Adrenal gland (tissue), 12 donors: Measurements from ENCODE around the gene HPN. TPM values are rescaled to one million over a fixed set of nuclear protein-coding genes. Genes with fewer than 3 reads are reported as not detected.

Source experiments
- DNase-seq, 7 donors: peaks; one replicate each; pipeline ENCODE4 v3.0.0-alpha.2; 2019 to 2020
- H3K27ac ChIP-seq, 5 donors: fragments of 200-600 bp; sonication (generic) in 4 of 5; 1 replicate in 3 of 5; 2 replicates in 2 of 5; pipeline versions ENCODE4 v1.5.1 to v1.8.0; 2016 to 2020; ENCODE audit warnings: mild to moderate bottlenecking in 1 of 5
- H3K27me3 ChIP-seq: fragments of 200-600 bp; 2 replicates; pipeline ENCODE4 v1.8.0; 2021
- H3K36me3 ChIP-seq, 2 donors: fragments of 200-600 bp; replicated peaks in 1 of 2; 1 replicate in 1 of 2; 2 replicates in 1 of 2; pipeline versions ENCODE4 v1.5.1 to v1.8.0; 2018 to 2022
- H3K4me1 ChIP-seq, 2 donors: fragments of 200-600 bp; replicated peaks in 1 of 2; 1 replicate in 1 of 2; 2 replicates in 1 of 2; pipeline versions ENCODE4 v1.5.1 to v1.8.0; 2018 to 2021
- H3K4me3 ChIP-seq, 4 donors: fragments of 200-600 bp; sonication (generic) in 3 of 4; one replicate each; pipeline ENCODE4 v1.5.1; 2016 to 2018
- H3K9me3 ChIP-seq, 3 donors: fragments of 200-600 bp; sonication (generic) in 1 of 3; replicated peaks in 1 of 3; 1 replicate in 2 of 3; 2 replicates in 1 of 3; pipeline versions ENCODE4 v1.5.1 to v1.8.0; 2016 to 2021
- CTCF ChIP-seq, 6 experiments: fragments of 450-650 bp in 4 of 6; fragments of 200-600 bp in 2 of 6; sonication (generic) in 1 of 6; IDR thresholded peaks; 1 replicate in 5 of 6; 2 replicates in 1 of 6; pipeline versions ENCODE4 v1.5.1 to v1.8.0; 2016 to 2021; ENCODE audit warnings: antibody characterized with exemption in 6 of 6, mild to moderate bottlenecking in 2 of 6, moderate library complexity in 1 of 6
- POLR2A ChIP-seq, 2 donors: fragments of 450-650 bp; IDR thresholded peaks; one replicate each; pipeline ENCODE4 v1.6.1; 2017; ENCODE audit warnings: antibody characterized with exemption in 2 of 2, mild to moderate bottlenecking in 2 of 2, moderate library complexity in 1 of 2
- WGBS, 4 donors: extraction: QIAGEN DNeasy Blood & Tissue Kit in 2 of 4; methylation state at CpG; one replicate each; pipeline versions ENCODE4 v1.1.5 to v1.1.7; 2013 to 2017; 5-methylcytosine and 5-hydroxymethylcytosine counted together
- intact Hi-C, 2 donors: fragments of 100-400 bp; cut with DNase I; formaldehyde crosslinking; loops; one replicate each; pipeline versions ENCODE4 v1.14.1 to v1.15.0; 2022 to 2023
- polyA plus RNA-seq, 3 donors: library from polyadenylated mRNA; stranded (reverse); fragments of 200-250 nt in 2 of 3; fragments of 350-450 nt in 1 of 3; fragmentation: Illumina TruSeq in 1 of 3; extraction: RNeasy Lipid Tissue Mini Kit (QIAGEN cat#74804) in 1 of 3; gene quantifications; one replicate each; pipeline ENCODE4 v1.2.3, GENCODE V29; 2013 to 2014
- total RNA-seq, 9 donors: library from RNA; depleted of rRNA in 4 of 9; stranded (reverse); fragments of >200 nt in 4 of 9; fragments of 120-200 nt in 1 of 9; fragmentation: NEBNext Ultra II Directional in 1 of 9; extraction: Animal tissue kit (Norgen Biotek cat#: 25700) in 1 of 9; gene quantifications; one replicate each; pipeline versions ENCODE4 v1.1.0 to v1.2.4, GENCODE V29; 2013 to 2023
- donor health status: healthy with polysubstance abuse.
- donor health status: Bipolar disorder and iron deficiency.
- donor health status: DM: yes; HTN: yes; CAD: no.
- donor health status: DM: no; HTN: no; CAD: no.
- donor health status: DM: no; HTN: no; CAD: no.
- donor health status: DM: yes; HTN: yes; CAD: no.

The HPN gene
- total and polyA plus RNA-seq, 12 donors = 0.20 to 2.6 (median 0.88) TPM; not detected in 2

GRCh38 chr19:35051796-35052195 is 10.3 kb downstream of the HPN start:
- DNase-seq = no peak
- H3K27me3 ChIP-seq = no peaks in the 10 kb centered on the region
- H3K4me3 ChIP-seq = no peak overlapping the region
- intact Hi-C loops = no loop called here
- H3K36me3 ChIP-seq = no peaks in the 10 kb centered on the region
- no peak for TF ChIP-seq POLR2A (IDR thresholded peaks at IDR 0.05)
- no peak for TF ChIP-seq CTCF (IDR thresholded peaks at IDR 0.05)
- H3K27ac ChIP-seq = no peak overlapping the region
- H3K4me1 ChIP-seq = no peaks in the 10 kb centered on the region
- WGBS, 4 donors = 82 to 95% (median 93%) methylated on average over 5 of the region's 5 CpGs
- H3K9me3 ChIP-seq = no peaks in the 10 kb centered on the region

- H3K4me1 ChIP-seq = no peaks in the 10 kb centered on the region
- H3K36me3 ChIP-seq = no peaks in the 10 kb centered on the region
- H3K27ac ChIP-seq = no peak overlapping the region
- no peak overlapping the region for H3K4me3 ChIP-seq
- H3K27me3 ChIP-seq = no peaks in the 10 kb centered on the region
- H3K9me3 ChIP-seq = no peaks in the 10 kb centered on the region
- no peak for DNase-seq
- no peak for TF ChIP-seq CTCF (IDR thresholded peaks at IDR 0.05)
- intact Hi-C loops = no loop called here
- WGBS, 4 donors = 71 to 75% (median 72%) methylated on average over 8 of the region's 8 CpGs
Measured at GRCh38 chr19:35052599-35053190, 11.2 kb downstream of the HPN start.

GRCh38 chr19:35053667-35054293 is 12.3 kb downstream of the HPN start:
- Histone ChIP-seq H3K4me1 (no peaks in the 10 kb centered on the region), H3K9me3 (no peaks in the 10 kb centered on the region), H3K27ac (no peak overlapping the region), H3K4me3 (no peak overlapping the region), H3K36me3 (no peaks in the 10 kb centered on the region), H3K27me3 (no peaks in the 10 kb centered on the region)
- intact Hi-C loops = no loop called here
- TF ChIP-seq CTCF (IDR thresholded peaks at IDR 0.05) (no peak), POLR2A (IDR thresholded peaks at IDR 0.05) (no peak)
- WGBS, 4 donors = 69 to 87% (median 79%) methylated on average over 8 to 9 of the region's 9 CpGs
- no peak for DNase-seq

GRCh38 chr19:35054626-35055025 is 13.1 kb downstream of the HPN start:
- no peaks in the 10 kb centered on the region for H3K27me3 ChIP-seq
- intact Hi-C loops = no loop called here
- 75 to 94% (median 81%) methylated on average over 8 to 9 of the region's 9 CpGs for WGBS, 4 donors
- no peaks in the 10 kb centered on the region for H3K36me3 ChIP-seq
- no peak overlapping the region for H3K4me3 ChIP-seq
- H3K27ac ChIP-seq = no peak overlapping the region
- TF ChIP-seq POLR2A (IDR thresholded peaks at IDR 0.05) (no peak), CTCF (IDR thresholded peaks at IDR 0.05) (no peak)
- no peak for DNase-seq
- H3K4me1 ChIP-seq = no peaks in the 10 kb centered on the region
- no peaks in the 10 kb centered on the region for H3K9me3 ChIP-seq
